Measurements from ENCODE around the gene AAMP.

AAMP gene

GRCh38 chr2:218257390-218257981 is 12.5 kb downstream of the AAMP start:
- peak; percentile 86 for DNase-seq

DNA sequence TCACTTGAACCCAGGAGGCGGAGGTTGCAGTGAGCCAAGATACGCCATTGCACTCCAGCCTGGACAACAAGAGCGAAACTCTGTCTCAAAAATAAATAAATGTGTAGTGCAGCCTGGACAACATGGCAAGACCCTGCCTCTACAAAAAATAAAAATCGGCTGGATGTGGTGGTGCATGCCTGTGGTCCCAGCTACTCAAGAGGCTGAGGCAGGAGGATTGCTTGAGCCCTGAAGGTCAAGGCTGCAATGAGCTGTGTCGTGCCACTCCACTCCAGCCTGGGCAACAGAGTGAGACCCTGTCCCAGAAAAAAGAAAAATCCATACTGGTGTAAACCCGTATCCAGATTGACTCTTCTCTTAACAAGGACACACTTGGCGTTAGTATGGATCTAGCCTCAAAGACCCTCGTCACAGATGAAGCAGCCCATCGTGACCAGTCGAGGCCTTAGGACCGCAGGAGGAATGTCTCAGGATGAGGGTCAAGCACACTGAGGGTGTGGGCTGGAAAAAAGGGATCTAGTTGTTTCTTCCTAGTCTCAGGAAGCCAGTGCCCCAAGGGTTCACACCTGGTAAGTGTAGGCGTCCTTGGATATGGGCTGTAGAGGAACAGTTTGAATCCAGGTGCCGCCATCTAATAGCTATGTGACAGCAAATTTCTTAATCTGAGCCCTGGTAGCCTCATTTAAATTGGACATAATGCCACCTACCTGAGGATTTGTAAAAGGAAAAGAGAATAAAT is 13.2 kb downstream of the AAMP start:
- no peak for DNase-seq

DNA sequence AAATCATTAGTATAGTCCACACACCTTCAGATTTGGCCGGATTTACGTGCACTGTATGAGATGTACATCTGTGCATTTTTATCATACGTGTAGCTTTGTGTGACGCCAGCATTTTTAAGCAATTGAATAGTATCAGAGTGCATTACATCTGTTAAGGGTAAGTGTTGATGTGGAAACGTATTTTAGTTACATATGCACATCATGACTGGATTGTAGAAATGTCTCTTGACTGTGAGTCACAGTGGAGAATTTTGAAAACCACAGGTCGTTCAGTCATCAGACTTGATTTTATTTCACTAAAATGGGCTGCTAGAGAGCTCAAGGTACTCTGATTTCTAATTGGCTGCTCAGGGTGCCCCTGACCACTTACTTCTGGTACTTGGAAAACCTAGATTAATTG is 14.5 kb downstream of the AAMP start:
- no peak for DNase-seq

DNA sequence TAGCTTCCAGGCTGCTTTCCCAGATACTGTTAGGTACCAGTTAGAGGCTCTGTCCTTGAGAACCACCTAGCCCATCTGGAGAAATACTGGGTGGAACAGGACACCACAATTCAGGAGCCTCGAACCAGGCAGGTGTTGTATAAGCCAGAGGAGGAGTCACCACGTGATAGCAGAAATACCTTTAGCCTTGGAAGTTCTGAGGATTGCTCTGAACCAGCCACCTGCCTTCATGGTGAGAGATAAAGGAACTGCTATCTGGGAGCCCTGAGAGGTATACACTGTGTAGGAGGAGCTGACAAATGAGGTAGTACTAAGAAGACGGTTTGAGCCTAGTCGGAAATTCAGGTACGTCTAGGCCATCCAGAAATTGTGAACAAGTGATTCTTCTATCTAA is 16.7 kb downstream of the AAMP start:
- no peak for DNase-seq

DNA sequence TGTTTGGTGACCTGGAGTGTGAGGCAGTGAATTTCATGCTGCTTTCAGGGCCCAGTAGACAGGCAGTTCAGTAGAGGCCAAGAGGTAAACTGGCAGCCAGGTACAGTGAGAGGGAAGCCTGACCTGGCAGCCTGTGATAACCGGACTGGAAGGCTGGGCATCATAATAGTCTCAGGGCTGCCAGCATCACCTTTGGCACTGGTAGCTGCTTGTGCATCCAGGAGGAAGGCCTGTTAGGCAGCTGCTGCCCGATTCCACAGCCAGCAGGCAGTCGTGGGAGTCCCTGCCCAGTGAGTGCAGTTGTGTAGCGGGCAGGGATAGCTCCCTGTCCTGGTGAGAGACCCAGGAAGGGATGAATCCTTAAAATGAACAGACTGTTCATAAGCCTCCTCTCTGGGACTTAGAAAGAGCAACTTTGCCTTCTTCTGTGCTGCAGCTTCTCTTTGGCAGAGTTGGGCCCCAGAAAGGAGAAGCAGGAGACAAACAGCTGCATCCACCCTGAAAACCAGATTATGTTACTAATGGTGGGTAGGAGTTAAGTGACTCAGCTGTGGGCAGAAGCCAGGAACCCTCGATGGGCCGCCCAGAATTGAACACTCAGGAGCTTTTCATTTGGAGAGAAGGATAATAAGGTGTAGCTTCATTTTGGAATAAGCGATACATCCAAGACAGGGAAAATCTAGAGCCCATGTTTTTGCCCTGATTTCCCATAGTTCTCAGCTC is 17.3 kb downstream of the AAMP start:
- DNase-seq, result no peak

DNA sequence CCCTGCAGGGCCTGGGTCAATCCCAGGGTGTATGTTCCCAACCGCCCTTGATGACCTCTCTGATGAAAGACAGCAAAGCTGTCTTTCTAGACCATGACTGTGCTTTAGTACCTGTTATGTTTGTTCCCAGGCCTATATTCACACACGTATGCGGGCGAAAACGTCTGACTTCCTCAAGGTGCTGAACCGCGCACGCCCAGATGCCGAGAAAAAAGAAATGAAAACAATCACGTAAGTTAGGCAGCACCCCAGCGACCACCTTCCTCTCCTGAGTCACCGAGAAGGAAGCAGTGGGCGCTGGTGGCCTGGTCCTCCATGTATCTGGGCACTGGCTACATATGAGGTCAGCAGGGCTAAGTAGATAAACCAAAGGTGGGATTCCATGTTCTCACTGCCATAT is 20.2 kb downstream of the AAMP start:
- no peak for DNase-seq

DNA sequence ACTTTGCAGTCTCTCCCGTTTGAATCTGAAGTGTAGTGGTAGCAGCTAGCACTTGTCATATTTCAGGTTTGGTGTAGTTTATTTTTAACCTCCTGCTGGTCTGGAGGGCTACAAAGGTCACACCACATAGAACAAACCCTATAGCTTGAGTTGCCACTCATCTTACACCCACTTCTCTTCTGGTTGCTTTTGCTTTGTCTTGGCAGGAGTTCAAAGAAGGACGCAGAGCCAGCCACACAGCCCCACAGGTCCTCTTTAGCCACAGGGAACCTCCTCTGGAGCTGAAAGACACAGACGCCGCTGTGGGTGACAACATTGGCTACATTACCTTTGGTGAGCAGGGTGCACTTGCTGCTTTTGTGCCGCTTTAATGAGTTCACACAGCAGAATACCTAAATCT is 24.7 kb downstream of the AAMP start:
- DNase-seq, result no peak

- no peak for DNase-seq
These were observed 25.3 kb downstream of the AAMP start for GRCh38 chr2:218244665-218245064.

DNA sequence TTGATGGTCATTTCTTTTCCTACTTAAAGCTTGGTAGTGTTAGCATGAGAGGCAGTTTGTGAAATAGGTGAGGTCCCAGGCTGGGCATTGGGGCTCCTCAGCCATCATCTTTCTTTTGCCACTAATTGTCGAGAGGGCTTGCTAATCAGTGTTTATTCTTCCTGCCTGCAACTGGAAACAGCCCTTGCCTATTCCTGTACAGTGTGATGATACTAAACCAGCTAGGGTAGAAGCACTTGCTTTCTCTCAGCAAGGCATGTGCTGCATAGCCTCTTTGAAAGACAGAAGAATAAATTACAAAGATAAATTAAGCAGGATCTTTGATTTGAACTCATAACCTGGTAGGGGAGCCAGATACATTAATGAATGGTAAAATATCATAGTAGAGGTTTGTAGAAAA is 25.7 kb downstream of the AAMP start:
- DNase-seq, result no peak

DNA sequence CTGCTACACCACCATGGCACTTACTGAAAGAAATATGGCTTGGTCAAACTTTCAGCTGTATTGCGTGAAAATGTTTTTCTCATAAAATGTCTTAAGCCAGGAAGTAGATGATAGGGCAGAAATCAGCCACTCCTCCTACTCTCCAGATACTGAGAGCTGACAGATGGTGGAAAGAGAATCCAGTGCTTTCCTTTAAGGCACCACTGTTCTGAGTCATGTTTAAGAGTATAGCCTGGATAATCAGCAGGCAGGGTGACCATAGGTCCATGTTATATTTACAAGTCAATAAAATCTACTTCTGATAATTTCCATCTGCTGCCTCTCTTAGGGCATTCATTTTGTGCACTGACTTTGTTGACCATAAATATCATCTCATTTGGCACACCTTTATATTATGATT is 31.1 kb downstream of the AAMP start:
- no peak for DNase-seq

- DNase-seq, result no peak
These were observed 33.1 kb downstream of the AAMP start for GRCh38 chr2:218236829-218237228.

- DNase-seq, result no peak
These were observed 34.9 kb downstream of the AAMP start for GRCh38 chr2:218235017-218235416.

- DNase-seq, result no peak
These were observed 35.4 kb downstream of the AAMP start for GRCh38 chr2:218234521-218234920.

DNA sequence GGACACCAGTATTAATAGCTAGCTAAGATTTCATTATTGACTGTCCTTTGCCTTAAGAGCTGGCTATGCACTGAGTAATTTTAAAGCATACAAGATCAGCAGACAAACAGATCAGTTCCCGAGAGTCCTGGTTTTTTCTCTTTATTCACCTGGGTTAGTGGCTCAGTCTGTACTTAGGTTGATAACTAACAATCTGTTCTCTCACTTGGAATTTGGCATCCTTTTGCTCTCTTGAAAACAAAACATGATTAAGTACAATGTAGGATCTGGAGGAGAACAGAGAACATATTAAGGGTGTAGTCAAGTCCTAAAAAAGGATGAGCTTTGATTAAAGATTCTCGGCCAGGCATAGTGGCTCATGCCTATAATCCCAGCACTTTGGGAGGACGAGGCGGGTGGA is 36.4 kb downstream of the AAMP start:
- no peak for DNase-seq

- DNase-seq, result peak; percentile 60
These were observed 39.1 kb downstream of the AAMP start for GRCh38 chr2:218230882-218231281.

DNA sequence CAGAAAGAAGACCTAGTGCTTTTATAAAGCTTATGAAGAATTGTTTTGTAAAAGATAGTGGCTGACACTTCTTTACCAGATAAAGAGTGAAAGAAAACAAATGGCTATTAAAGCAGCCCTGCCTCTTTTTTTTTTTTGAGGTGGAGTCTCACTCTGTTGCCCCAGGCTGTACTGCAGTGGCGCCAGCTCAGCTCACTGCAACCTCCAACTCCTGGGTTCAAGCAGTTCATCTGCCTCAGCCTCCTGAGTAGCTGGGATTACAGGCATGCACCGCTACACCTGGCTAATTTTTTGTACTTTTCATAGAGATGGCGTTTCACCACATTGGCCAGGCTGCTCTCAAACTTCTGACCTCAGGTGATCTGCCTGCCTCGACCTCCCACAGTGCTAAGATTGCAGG is 40.1 kb downstream of the AAMP start:
- DNase-seq, result peak; percentile 40

DNA sequence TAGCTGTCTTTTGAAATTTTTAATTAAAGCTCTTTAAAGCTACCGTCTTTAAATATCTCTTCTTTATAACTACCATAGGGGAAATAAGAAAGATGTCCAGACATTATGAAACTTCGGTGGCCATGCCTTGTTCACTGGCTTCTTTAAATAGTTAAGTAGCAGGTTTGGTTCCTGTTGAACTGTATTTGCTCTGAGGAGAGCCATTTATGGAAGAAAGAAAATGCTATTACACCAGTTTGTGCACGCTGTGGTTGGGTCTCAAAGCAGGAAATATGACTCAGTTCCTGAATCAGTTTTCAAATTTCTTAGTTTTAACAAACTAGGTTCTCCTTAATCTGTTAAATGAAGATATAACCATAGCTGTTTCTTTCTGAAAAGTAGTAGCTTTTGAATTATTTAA is 40.7 kb downstream of the AAMP start:
- DNase-seq, result peak; percentile 55

GRCh38 chr2:218228366-218229090 is 41.4 kb downstream of the AAMP start:
- no peak for DNase-seq

- DNase-seq, result no peak
These were observed 43.0 kb downstream of the AAMP start for GRCh38 chr2:218226903-218227302.

- DNase-seq, result no peak
These were observed 45.8 kb downstream of the AAMP start for GRCh38 chr2:218224186-218224585.

- DNase-seq, result peak; percentile 25
These were observed 46.9 kb downstream of the AAMP start for GRCh38 chr2:218223046-218223445.

- DNase-seq, result no peak
These were observed 48.9 kb downstream of the AAMP start for GRCh38 chr2:218221000-218221399.

GRCh38 chr2:218219934-218220333 is 50.0 kb downstream of the AAMP start:
- no peak for DNase-seq

Measured in activated CD4-positive, alpha-beta T cell treated with anti-CD3 and anti-CD28 coated beads for 48 hours (primary cell).